NCI-H1417 (cell line): ENCODE results near the gene GPR108.
A peak's percentile ranks its signal among the peaks of the same experiment; 100 is the strongest.

Experiments
- DNase-seq, 3 experiments: peaks; one replicate each; lab custom pipeline; 2025; lab: John Stamatoyannopoulos, UW

GPR108 gene

GRCh38 chr19:6737873-6738786 lies 750 bp upstream of the GPR108 start:
- DNase-seq = peak in 2 of 3 experiments; percentile 57 to 61

DNA sequence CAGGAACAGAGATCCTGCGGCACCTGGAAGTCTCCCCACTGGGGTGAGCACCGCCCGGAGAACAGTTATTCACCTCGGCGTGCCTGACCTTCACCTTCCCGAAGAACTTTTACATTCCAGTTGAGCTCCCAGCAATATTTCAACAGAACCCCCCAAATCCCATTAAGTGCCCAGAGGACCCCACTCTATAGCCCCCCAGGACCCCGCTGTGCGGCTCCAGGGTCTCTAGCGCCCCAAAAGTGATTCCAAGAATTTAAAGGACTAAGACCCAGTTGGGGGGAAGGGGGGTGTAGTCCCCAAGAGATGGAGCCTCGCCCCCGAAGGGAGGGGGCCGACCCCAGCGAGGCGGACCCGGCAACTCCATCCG lies 480 bp downstream of the GPR108 start:
- peak in 2 of 3 experiments; percentile 73 to 78 for DNase-seq

GRCh38 chr19:6736169-6736916 lies 1.0 kb downstream of the GPR108 start:
- DNase-seq = peak in 2 of 3 experiments; percentile 73 to 78

DNA sequence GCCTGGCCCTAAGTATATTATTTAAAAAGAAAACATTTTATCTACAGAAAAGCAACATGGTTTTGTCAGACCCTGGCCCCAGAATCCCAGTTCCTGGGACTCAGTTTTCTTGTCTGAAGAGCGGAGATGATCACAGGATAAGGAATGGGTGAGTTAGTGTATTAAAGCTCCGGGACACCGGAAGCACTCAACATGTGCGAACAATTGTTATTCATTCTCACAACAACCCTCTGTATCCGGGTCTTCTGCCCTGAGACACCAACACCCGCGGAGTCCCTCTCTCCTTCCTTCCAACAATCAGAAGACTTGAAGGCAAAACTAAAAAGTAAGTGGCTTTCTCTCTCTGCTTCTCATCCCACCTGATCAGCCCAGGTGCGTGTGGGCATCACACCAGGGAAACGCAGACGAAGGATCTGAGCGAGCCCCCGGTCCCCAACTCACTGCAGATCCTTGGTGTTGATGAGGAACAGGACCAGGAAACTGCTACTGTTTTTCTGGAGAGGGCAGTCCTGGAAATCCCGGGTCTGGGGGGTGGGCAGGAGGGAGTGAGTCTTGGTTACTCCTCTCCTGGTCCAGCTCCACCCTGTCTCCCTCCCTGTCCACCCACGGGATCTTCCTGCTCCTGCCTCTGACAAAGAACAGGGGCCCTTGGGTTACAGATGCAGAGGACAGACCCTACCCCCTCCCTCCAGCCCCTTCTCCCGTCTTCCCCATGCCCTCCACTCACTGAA lies 2.0 kb downstream of the GPR108 start:
- DNase-seq = no peak

GRCh38 chr19:6734096-6734696 lies 3.2 kb downstream of the GPR108 start:
- no peak for DNase-seq

DNA sequence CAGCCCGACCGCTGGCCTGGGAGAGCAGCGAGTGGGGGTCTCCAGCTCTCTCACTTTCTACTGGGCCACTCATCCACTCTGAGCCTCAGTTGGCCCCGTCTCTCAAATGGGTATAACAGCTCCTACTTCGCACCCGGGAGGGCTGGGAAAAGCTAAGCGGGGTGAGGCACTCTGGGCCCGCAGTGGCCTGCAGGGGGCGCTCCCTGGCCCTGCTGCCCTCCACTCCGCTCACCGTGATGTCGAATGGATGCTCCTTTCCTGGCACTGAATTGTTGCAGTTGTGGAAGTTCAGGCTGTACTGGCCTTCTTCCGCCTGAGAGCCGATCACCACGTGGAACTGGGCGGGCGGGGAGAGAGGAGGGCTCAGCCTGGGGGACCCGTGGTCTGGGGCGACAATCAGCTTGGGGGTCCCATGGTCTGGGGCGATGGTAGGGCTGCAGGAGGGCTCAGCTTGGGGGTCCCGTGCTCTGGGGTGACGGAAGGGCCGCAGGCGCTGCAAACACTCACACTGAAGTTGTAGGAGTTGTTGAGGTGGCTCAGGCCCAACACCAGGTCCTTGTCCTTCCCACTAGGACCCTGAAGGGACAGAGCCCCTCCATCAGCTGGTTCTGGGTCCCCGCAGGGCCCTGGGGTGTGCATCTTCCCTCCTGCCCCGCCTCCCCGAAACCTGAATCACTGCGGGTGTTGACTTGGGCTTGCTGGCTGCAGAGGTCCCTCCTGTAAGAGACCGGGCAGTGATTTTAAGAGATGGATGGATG lies 3.9 kb downstream of the GPR108 start:
- DNase-seq = no peak

GRCh38 chr19:6732803-6733337 lies 4.5 kb downstream of the GPR108 start:
- DNase-seq = no peak

DNA sequence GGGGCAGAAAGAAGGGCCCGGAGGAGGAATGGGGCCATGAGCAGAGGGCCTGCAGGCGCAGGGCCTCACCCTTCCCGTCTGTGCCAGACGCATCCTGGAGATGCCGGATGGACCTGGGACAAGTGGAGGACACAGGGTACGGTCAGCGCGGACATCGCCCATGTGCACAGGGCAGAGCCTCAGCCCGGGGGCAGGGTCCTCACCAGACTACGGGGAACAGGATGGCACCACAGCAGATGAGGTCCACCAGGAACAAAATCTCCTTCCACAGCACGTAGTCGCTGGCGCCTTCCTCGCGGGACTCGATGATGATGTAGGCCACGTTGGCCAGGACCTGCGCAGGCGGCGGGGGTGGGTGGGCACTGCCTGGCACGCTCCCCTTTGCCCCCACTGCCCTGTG lies 5.6 kb downstream of the GPR108 start:
- DNase-seq = no peak

GRCh38 chr19:6730941-6731670 lies 6.3 kb downstream of the GPR108 start:
- DNase-seq = no peak

GRCh38 chr19:6730153-6730804 lies 7.1 kb downstream of the GPR108 start:
- no peak for DNase-seq

GRCh38 chr19:6729573-6730152 lies 7.7 kb downstream of the GPR108 start:
- no peak for DNase-seq

- no peak for DNase-seq
Observed at GRCh38 chr19:6728346-6728745, 9.0 kb downstream of the GPR108 start.

DNA sequence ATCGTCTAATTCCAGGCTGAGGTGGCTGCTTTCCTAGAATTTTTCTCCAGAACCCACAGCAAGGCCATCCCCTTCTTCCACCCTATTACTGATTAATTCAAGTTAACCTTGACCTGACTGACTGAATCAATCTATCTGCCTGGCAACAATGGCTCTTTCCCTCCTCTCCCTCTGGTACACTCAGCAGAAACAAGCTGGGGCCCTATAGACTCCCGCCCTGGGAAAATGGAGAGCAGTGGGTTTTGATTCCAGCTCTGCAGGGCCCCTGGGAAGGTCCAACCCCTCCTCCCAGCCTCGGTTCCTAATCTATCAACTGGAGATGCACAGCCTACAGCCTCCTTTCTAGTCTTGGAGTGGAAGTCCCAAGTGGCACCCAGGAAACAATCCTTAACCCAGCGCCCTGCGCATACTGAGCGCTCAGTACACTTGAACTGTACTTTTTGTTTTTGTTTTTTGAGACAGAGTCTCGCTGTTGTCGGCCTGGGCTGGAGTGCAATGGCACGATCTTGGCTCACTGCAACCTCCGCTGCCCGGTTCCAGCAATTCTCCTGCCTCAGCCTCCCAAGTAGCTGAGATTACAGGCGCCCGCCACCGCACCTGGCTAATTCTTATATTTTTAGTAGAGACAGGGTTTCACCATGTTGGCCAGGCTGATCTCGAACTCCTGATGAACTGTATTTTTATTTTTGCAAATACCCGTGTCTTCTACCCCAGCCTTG lies 11.7 kb downstream of the GPR108 start:
- no peak for DNase-seq

DNA sequence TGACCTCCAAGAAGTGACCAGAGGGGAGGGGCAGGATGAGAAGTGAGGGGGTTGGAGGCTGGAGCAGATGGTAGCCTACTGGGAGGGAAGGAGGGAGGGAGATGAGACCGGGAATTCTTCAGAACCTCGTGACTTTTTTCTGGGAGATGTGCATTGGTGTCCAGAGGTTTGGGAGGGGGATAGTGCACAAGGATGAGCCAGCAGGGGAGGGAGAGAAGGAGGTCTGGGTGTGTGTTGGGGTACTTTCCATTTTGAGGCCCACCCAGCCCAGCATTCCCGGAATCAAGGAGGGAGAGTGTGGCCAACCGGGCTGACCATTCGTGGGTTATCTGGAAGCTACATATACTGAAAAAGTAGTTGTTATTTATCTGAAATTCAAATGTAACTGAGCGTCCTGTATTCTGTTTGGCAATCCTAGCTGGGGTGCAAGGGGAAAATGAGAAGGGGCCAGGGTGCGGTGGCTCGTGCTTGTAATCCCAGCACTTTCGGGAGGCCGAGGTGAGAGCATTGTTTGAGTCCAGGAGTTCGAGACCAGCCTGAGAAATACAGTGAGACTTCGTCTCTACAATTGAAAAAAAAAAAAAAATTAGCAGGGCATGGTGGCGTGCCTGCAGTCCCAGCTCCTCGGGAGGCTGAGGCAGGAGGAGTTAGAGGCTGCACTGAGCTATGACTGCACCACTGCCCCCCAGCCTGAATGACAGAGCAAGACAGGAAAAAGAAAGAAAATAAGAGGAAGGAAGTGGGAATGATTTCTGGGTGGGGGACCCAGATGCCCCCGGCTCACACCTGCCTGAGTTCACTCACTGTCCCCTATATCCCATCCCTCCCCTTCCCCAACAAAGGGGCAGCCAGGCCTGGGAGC lies 12.5 kb downstream of the GPR108 start:
- DNase-seq = no peak

DNA sequence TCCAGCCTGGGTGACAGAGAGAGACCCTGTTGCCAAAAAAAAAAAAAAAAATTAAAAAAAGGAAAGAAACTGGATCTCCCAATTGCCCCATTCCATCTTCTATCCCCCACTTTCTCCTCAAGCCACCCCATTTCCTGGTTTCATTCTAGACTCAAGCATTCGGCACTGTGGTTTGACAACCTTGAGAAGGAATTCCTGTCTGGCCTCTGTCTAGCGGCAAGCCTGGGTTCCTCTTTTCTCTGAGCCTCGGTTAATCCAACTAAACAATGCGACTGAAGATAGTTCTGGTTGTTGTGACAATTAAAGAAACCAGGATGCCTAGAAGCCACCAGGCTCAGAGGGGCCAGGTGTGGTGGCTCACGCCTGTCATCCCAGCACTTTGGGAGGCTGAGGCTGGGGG lies 13.6 kb downstream of the GPR108 start:
- DNase-seq = no peak

DNA sequence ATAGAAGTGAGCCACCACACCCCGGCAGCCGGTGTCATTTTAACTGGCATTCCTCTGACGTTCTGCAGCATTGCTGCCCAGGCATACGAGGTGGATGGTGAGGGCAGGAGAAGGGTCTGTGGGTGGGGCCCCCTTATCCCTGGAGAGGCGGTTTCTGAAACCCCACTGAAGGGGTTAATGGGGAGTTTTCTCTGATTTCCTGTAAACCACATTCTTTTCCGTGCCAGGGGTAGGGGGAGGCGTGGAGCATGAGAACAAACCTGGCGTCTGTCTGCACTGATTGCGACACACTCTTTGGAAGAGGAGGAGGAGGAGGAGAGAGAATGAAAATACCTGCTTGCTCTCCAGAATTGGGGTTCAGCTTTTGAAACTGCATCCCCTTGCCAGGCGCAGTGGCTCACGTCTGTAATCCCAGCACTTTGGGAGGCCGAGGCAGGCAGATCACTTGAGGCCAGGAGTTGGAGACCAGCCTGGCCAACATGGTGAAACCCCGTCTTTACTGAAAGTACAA lies 14.2 kb downstream of the GPR108 start:
- no peak for DNase-seq

DNA sequence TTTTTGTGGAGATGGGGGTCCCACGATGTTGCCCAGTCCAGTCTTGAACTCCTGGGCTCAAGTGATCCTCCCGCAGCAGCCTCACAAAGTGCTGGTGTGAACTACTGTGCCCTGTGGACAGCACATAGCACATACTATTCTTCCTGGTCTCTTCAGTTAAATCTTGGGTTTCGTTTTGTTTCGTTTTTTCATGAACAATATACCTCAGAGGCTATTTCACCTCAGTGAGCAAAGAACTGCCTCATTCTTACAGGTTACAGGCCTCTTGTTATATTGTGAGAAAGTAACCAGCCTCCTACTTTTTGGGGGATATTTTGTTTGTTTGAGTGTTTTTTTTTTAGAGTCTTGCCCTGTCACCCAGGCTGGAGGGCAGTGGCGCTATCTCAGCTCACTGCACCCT lies 15.6 kb downstream of the GPR108 start:
- DNase-seq = no peak

DNA sequence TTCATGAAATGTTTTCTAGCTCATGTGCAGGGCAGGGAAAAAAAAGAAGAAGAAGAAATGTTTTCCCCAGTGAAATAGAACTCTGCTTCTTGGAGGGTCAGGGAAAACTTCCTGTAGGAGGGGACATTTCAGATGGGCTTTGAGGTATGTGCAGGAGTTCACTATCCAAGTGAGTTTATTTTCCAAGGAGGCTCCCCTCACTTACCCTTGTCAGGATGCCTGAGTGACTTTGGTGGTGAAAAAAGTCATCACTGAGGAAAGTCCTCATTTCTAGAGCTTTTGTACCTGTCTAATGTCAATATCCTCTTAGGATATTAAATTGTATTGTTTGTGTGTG lies 16.3 kb downstream of the GPR108 start:
- DNase-seq = no peak
